Naive thymus-derived CD4-positive, alpha-beta T cell (primary cell): ENCODE measurements around the gene L3MBTL2. TPM values are rescaled to one million over a fixed set of nuclear protein-coding genes. Genes with fewer than 3 reads are reported as not detected.

Experiments used
- ATAC-seq: fragments of 150-1000 bp; cut with Tn5 transposase; 2 replicates; pipeline ENCODE4 v1.10.0; 2021; ENCODE audit warnings: mild to moderate bottlenecking, moderate library complexity
- CTCF ChIA-PET: fragments of 350-600 bp; sonication (Branson Sonifier 250); formaldehyde crosslinking; loops from one replicate; lab custom pipeline; 2021; ENCODE audit warnings: antibody characterized with exemption; lab: Charles Lee
- POLR2A ChIA-PET: fragments of 350-600 bp; sonication (Branson Sonifier 250); formaldehyde crosslinking; loops from one replicate; lab custom pipeline; 2021; ENCODE audit warnings: antibody characterized with exemption, inconsistent platforms; lab: Charles Lee
- DNase-seq, 9 donors: peaks; one replicate each; pipeline versions ENCODE4 v3.0.0 to v3.0.0-alpha.2; 2020 to 2022; ENCODE audit warnings: mixed read lengths in 1 of 9
- H3K27ac ChIP-seq: one replicate; pipeline ENCODE4 v1.7.0; 2013; ENCODE audit warnings: mild to moderate bottlenecking, low read depth, low read length, moderate library complexity
- H3K27me3 ChIP-seq, 2 donors: one replicate each; pipeline ENCODE4 v1.7.0; 2013; ENCODE audit warnings: low read length in 2 of 2, mild to moderate bottlenecking in 2 of 2, moderate library complexity in 2 of 2; ENCODE audit not compliant: control insufficient read depth in 2 of 2, insufficient read depth in 2 of 2
- H3K36me3 ChIP-seq, 3 experiments: 1 replicate in 2 of 3; 2 replicates in 1 of 3; pipeline ENCODE4 v1.7.0; 2013; ENCODE audit warnings: low read length in 3 of 3, mild to moderate bottlenecking in 3 of 3, moderate library complexity in 1 of 3; ENCODE audit not compliant: insufficient read depth in 3 of 3, control insufficient read depth in 2 of 3
- H3K4me1 ChIP-seq, 2 donors: one replicate each; pipeline ENCODE4 v1.7.0; 2013; ENCODE audit warnings: low read length in 2 of 2, mild to moderate bottlenecking in 2 of 2, moderate library complexity in 1 of 2; ENCODE audit not compliant: control insufficient read depth in 2 of 2, insufficient read depth in 2 of 2
- H3K4me3 ChIP-seq: 2 replicates; pipeline ENCODE4 v1.7.0; 2013; ENCODE audit warnings: mild to moderate bottlenecking, low read length
- H3K9me3 ChIP-seq, 3 experiments: 1 replicate in 2 of 3; 2 replicates in 1 of 3; pipeline ENCODE4 v1.7.0; 2013; ENCODE audit warnings: low read length in 3 of 3; ENCODE audit not compliant: control insufficient read depth in 2 of 3
- H3K27ac Mint-ChIP-seq, 9 donors: one replicate each; pipeline ENCODE4 v1.8.0; 2020 to 2022; ENCODE audit warnings: mixed read lengths in 9 of 9, mild to moderate bottlenecking in 8 of 9, moderate library complexity in 5 of 9, inconsistent platforms in 2 of 9
- H3K27me3 Mint-ChIP-seq, 5 donors: one replicate each; pipeline ENCODE4 v1.8.0; 2021 to 2022; ENCODE audit warnings: mixed read lengths in 5 of 5, mild to moderate bottlenecking in 1 of 5
- H3K36me3 Mint-ChIP-seq, 5 donors: one replicate each; pipeline ENCODE4 v1.8.0; 2020 to 2022; ENCODE audit warnings: mixed read lengths in 5 of 5, mild to moderate bottlenecking in 3 of 5, inconsistent platforms in 1 of 5
- H3K4me1 Mint-ChIP-seq, 7 donors: one replicate each; pipeline ENCODE4 v1.8.0; 2020 to 2022; ENCODE audit warnings: mixed read lengths in 7 of 7, mild to moderate bottlenecking in 3 of 7, inconsistent platforms in 1 of 7
- H3K4me3 Mint-ChIP-seq, 10 donors: one replicate each; pipeline ENCODE4 v1.8.0; 2020 to 2022; ENCODE audit warnings: mild to moderate bottlenecking in 10 of 10, mixed read lengths in 10 of 10, moderate library complexity in 6 of 10, inconsistent platforms in 2 of 10
- H3K9me3 Mint-ChIP-seq, 11 donors: one replicate each; pipeline ENCODE4 v1.8.0; 2020 to 2022; ENCODE audit warnings: mixed read lengths in 11 of 11, mild to moderate bottlenecking in 4 of 11, inconsistent platforms in 1 of 11, moderate library complexity in 1 of 11
- intact Hi-C, 2 donors: fragments of 100-400 bp; cut with micrococcal nuclease; formaldehyde crosslinking; loops; one replicate each; pipeline ENCODE4 v1.15.1; 2023
- polyA plus RNA-seq, 2 donors: library from polyadenylated mRNA; unstranded; fragments of 300-500 nt; fragmentation: Illumina TruSeq; gene quantifications; one replicate each; pipeline ENCODE4 v1.2.3, GENCODE V29; 2021
- total RNA-seq, 6 experiments: library from RNA in 5 of 6; stranded (reverse) in 5 of 6; gene quantifications; 1 replicate in 5 of 6; 2 replicates in 1 of 6; pipeline ENCODE4 v1.2.3 and lab custom pipeline; 2021 to 2026

The L3MBTL2 gene
- total and polyA plus RNA-seq, 7 experiments from 2014 or later, result 31.6 to 45.9 (median 42.3) TPM

DNA sequence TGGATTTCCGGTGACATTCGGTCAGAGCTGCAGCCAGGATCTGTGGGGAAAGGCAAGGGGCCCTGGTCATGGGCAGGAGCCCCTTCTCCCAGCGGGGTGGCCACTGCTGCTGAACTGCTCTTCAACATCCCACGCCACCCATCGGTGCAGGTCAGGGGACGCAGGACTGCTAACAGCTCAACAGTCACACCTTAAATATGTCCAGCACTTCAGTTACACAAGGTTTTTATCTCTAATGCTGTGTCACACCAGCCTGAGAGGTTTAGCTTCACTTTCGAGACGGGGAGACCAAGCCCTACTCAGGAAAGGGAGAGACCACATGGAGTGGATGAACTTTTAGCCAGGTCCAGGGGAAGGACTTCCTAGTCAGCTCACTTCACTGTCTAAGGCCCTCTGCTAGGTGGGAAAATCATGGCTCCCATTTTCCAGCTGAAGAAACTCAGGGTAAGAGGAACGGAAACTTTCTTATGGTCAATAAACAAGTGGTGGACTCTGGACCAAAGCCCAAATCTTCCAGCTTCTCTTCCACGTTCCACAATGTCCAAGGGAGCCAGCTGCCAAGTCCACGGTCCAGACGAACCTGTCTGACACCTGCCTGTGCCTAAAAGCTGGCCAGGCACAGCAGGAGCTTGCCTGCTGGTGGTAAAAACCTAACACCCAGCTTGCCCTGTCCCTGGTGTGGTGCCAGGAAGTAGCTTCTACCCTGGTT is 56.6 kb downstream of the L3MBTL2 start:
- peaks cover 0 to 2% (median 0%) of the 10 kb centered on the region in 7 donors for H3K4me1 Mint-ChIP-seq
- POLR2A ChIA-PET, result no interaction called here
- no peak for ATAC-seq
- Histone ChIP-seq H3K36me3 (peaks cover 6 to 98% (median 26%) of the 10 kb centered on the region in 3 experiments), H3K4me1 (no peaks in the 10 kb centered on the region), H3K4me3 (no peak overlapping the region), H3K27ac (no peak overlapping the region), H3K9me3 (no peaks in the 10 kb centered on the region), H3K27me3 (no peaks in the 10 kb centered on the region)
- intact Hi-C loops, result no loop called here
- peaks cover 4 to 43% (median 5%) of the 10 kb centered on the region in 5 donors for H3K36me3 Mint-ChIP-seq
- CTCF ChIA-PET, result interaction anchor here (0.5 kb wide), 1 partner anchor 9 kb away, joined by 3 read pairs; no protein-coding TSS in a partner anchor
- no peak overlapping the region for H3K27ac Mint-ChIP-seq
- H3K4me3 Mint-ChIP-seq, result no peak overlapping the region
- H3K27me3 Mint-ChIP-seq, result no peaks in the 10 kb centered on the region
- peaks cover 0 to 3% (median 0%) of the 10 kb centered on the region in 11 donors for H3K9me3 Mint-ChIP-seq
- no peak for DNase-seq

DNA sequence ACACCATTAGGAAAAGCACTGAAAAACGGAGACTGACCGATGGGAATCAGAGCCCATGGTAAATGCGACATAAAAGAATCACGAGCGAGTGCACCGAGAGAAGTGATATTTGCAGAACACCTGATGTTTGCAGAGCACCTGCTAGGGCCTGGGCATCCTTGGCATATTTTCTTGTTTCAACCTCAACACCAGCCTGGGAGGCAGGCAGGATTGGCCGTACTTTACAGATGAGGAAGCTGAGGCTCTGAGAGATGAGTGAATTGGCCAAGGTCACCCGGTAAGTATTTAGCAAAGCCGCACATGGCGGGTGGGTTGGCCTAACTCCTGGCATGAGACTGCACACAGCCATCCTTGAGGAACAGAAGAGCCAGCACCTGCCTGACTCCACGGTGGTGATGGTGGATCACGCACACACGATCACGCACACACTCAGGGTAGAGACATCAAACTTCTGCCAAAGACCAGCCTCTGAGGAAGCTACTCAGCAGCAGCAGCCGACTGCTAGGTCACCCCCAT is 57.2 kb downstream of the L3MBTL2 start:
- Mint-ChIP-seq H3K9me3 (peaks cover 0 to 3% (median 0%) of the 10 kb centered on the region in 11 donors), H3K4me1 (no peaks in the 10 kb centered on the region), H3K27ac (no peak overlapping the region), H3K4me3 (no peak overlapping the region), H3K27me3 (no peaks in the 10 kb centered on the region), H3K36me3 (peaks cover 3 to 38% (median 5%) of the 10 kb centered on the region in 5 donors)
- no peak for DNase-seq
- Histone ChIP-seq H3K27ac (no peak overlapping the region), H3K4me1 (no peaks in the 10 kb centered on the region), H3K36me3 (peaks cover 6 to 96% (median 23%) of the 10 kb centered on the region in 3 experiments), H3K9me3 (no peaks in the 10 kb centered on the region), H3K27me3 (no peaks in the 10 kb centered on the region), H3K4me3 (no peak overlapping the region)
- intact Hi-C loops, result no loop called here
- ChIA-PET POLR2A (no interaction called here), CTCF (interaction anchor here (0.5 to 0.6 kb wide), 2 partner anchors 8 to 90 kb away, joined by 3 to 4 read pairs; no protein-coding TSS in a partner anchor)
- ATAC-seq, result no peak

DNA sequence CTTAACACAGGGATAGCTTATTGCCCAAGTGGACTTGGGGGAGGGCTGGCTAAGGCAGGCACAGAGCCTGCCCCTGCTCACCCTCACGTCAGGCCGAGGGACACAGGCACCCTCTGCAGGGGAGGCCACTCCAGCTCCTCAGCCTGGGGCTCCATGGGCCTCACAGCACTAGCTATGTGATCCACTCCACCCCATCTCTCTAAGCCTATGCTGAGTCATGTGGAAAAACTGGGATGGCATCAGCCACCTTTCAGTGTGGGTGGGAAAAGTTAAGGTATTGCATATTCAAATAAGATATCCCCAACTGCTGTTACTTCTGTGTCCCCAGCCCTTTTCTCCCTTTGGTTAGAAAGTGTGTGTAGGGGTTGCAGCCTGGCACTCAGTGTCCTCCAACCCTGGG is 58.6 kb downstream of the L3MBTL2 start:
- intact Hi-C loops, result no loop called here
- CTCF ChIA-PET, result interaction anchor here (0.8 kb wide), 1 partner anchor 26 kb away, joined by 3 read pairs; no protein-coding TSS in a partner anchor
- Histone ChIP-seq H3K27ac (no peak overlapping the region), H3K4me1 (no peaks in the 10 kb centered on the region), H3K9me3 (no peaks in the 10 kb centered on the region), H3K4me3 (no peak overlapping the region), H3K36me3 (peaks cover 7 to 96% (median 31%) of the 10 kb centered on the region in 3 experiments), H3K27me3 (no peaks in the 10 kb centered on the region)
- Mint-ChIP-seq H3K9me3 (peaks cover 0 to 1% (median 0%) of the 10 kb centered on the region in 11 donors), H3K27me3 (no peaks in the 10 kb centered on the region), H3K4me3 (no peak overlapping the region), H3K27ac (no peak overlapping the region), H3K36me3 (peaks cover 0 to 42% (median 8%) of the 10 kb centered on the region in 5 donors), H3K4me1 (no peaks in the 10 kb centered on the region)
- POLR2A ChIA-PET, result no interaction called here
- ATAC-seq, result no peak
- DNase-seq, result no peak

DNA sequence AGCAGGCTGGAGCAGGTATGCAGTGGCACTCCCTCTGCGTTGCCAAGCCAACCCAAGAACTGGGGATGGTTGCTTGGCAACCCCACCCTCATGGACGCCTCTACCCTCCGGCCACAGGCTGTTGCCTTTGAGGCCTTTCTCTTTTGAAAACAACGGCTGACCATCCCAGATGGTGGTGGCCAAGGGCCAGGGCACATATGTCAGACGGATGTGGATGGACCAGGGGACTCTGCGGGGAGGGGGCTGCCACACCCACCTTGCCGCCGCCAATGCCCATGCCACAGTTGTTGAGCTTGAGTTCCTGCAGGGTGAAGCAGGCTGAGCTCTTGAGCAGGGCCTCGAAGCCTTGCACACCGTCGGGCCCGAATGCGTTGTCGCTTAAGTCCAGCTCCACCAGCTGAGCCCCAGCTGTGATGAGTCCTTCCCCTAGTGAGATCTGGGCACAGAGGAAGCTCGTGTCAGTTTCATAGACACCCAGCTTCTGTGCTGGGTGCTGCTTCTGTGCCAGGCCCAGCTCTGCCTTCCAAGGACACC is 59.4 kb downstream of the L3MBTL2 start:
- Histone ChIP-seq H3K27me3 (no peaks in the 10 kb centered on the region), H3K9me3 (no peaks in the 10 kb centered on the region), H3K4me1 (no peaks in the 10 kb centered on the region), H3K27ac (no peak overlapping the region), H3K4me3 (no peak overlapping the region), H3K36me3 (peaks cover 11 to 95% (median 35%) of the 10 kb centered on the region in 3 experiments)
- Mint-ChIP-seq H3K9me3 (no peaks in the 10 kb centered on the region), H3K4me1 (peaks cover 0 to 3% (median 0%) of the 10 kb centered on the region in 7 donors), H3K4me3 (no peak overlapping the region), H3K27ac (peak overlapping the region in 1 of 9 donors; percentile 68), H3K36me3 (peaks cover 0 to 40% (median 12%) of the 10 kb centered on the region in 5 donors), H3K27me3 (no peaks in the 10 kb centered on the region)
- intact Hi-C loops, result no loop called here
- POLR2A ChIA-PET, result interaction anchor here (1.3 kb wide), 1 partner anchor 22 kb away, joined by 4 read pairs; the partner anchor contains the start of gene RANGAP1
- DNase-seq, result no peak
- CTCF ChIA-PET, result no interaction called here
- ATAC-seq, result no peak

DNA sequence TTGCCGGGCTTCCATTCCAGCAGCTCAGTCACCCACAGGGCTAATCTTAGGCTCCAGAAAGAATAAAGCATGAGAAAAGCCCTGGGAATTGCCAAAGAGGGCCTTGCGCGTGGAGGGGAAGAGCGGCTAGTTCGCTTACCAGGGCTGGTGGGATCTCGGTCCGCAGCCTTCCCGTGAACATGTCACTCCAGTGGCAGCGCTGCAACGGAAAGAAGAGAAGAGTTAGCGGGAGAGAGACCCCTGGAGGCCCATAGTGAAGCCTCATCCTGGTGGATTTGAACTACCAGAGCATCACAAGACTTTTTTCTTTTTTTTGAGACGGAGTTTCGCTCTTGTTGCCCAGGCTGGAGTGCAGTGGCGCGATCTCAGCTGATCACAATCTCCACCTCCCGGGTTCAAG is 62.8 kb downstream of the L3MBTL2 start:
- H3K27ac Mint-ChIP-seq, result no peak overlapping the region
- H3K36me3 Mint-ChIP-seq, result peaks cover 0 to 39% (median 12%) of the 10 kb centered on the region in 5 donors
- peaks cover 20 to 87% (median 39%) of the 10 kb centered on the region in 3 experiments for H3K36me3 ChIP-seq
- intact Hi-C loops, result no loop called here
- H3K27me3 ChIP-seq, result no peaks in the 10 kb centered on the region
- H3K9me3 ChIP-seq, result no peaks in the 10 kb centered on the region
- H3K4me3 ChIP-seq, result no peak overlapping the region
- ChIA-PET POLR2A (no interaction called here), CTCF (no interaction called here)
- no peaks in the 10 kb centered on the region for H3K27me3 Mint-ChIP-seq
- no peak overlapping the region for H3K27ac ChIP-seq
- H3K9me3 Mint-ChIP-seq, result no peaks in the 10 kb centered on the region
- no peak overlapping the region for H3K4me3 Mint-ChIP-seq
- no peaks in the 10 kb centered on the region for H3K4me1 ChIP-seq
- no peak for ATAC-seq
- H3K4me1 Mint-ChIP-seq, result peaks cover 0 to 7% (median 0%) of the 10 kb centered on the region in 7 donors
- DNase-seq, result no peak

DNA sequence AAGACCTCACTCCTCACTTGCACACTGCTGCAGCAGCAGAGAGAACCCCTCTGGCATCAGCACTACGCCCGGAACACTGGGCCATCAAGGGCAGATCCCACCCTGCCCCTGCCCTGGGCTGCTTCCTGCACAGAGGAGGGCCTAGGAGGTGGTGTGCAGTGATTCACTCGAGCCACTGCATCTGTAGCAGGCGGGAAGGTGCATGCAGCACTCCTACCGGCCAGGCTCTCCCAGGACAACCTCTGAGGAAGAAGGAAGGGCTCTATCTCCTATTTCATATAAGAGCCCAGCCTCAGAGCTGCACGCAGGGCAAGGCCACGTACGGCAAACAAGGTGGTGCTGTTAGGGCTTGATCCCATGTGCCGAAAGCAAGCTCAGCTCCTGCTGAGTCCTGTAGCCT is 66.7 kb downstream of the L3MBTL2 start:
- no peaks in the 10 kb centered on the region for H3K27me3 ChIP-seq
- no peak overlapping the region for H3K27ac ChIP-seq
- ATAC-seq (no peak), DNase-seq (no peak)
- no peak overlapping the region for H3K4me3 ChIP-seq
- Mint-ChIP-seq H3K27me3 (no peaks in the 10 kb centered on the region), H3K27ac (no peak overlapping the region), H3K9me3 (no peaks in the 10 kb centered on the region), H3K36me3 (peaks cover 7 to 40% (median 16%) of the 10 kb centered on the region in 5 donors), H3K4me3 (no peak overlapping the region), H3K4me1 (peaks cover 0 to 10% (median 0%) of the 10 kb centered on the region in 7 donors)
- H3K36me3 ChIP-seq, result peaks cover 29 to 86% (median 31%) of the 10 kb centered on the region in 3 experiments
- H3K4me1 ChIP-seq, result no peaks in the 10 kb centered on the region
- intact Hi-C loops, result no loop called here
- no peaks in the 10 kb centered on the region for H3K9me3 ChIP-seq
- CTCF ChIA-PET, result no interaction called here
- POLR2A ChIA-PET, result no interaction called here
